BLaER1 (cell line): ENCODE results near the gene NUP214.
A peak's percentile ranks its signal among the peaks of the same experiment; 100 is the strongest.

Source experiments
- H3K27ac ChIP-seq: shearing (Covaris generic); formaldehyde crosslinking; 2 replicates; pipeline ENCODE4 v1.8.1; 2022
- H3K27me3 ChIP-seq: shearing (Covaris generic); formaldehyde crosslinking; 2 replicates; pipeline ENCODE4 v1.8.1; 2022
- H3K36me3 ChIP-seq: shearing (Covaris generic); formaldehyde crosslinking; 2 replicates; pipeline ENCODE4 v1.8.1; 2022
- H3K4me1 ChIP-seq: shearing (Covaris generic); formaldehyde crosslinking; 2 replicates; pipeline ENCODE4 v1.8.1; 2022
- H3K4me2 ChIP-seq: shearing (Covaris generic); formaldehyde crosslinking; 2 replicates; pipeline ENCODE4 v1.8.1; 2022
- H3K4me3 ChIP-seq: shearing (Covaris generic); formaldehyde crosslinking; 2 replicates; pipeline ENCODE4 v1.8.1; 2022
- H3K9ac ChIP-seq: shearing (Covaris generic); formaldehyde crosslinking; 2 replicates; pipeline ENCODE4 v1.8.1; 2022
- H3K9me3 ChIP-seq: shearing (Covaris generic); formaldehyde crosslinking; 2 replicates; pipeline ENCODE4 v1.8.1; 2022
- H4K20me1 ChIP-seq: shearing (Covaris generic); formaldehyde crosslinking; 2 replicates; pipeline ENCODE4 v1.8.1; 2022
- Cebpa-rat ChIP-seq: shearing (Covaris generic); IDR thresholded peaks from 2 replicates; pipeline ENCODE4 v1.8.1; 2022

The NUP214 gene

DNA sequence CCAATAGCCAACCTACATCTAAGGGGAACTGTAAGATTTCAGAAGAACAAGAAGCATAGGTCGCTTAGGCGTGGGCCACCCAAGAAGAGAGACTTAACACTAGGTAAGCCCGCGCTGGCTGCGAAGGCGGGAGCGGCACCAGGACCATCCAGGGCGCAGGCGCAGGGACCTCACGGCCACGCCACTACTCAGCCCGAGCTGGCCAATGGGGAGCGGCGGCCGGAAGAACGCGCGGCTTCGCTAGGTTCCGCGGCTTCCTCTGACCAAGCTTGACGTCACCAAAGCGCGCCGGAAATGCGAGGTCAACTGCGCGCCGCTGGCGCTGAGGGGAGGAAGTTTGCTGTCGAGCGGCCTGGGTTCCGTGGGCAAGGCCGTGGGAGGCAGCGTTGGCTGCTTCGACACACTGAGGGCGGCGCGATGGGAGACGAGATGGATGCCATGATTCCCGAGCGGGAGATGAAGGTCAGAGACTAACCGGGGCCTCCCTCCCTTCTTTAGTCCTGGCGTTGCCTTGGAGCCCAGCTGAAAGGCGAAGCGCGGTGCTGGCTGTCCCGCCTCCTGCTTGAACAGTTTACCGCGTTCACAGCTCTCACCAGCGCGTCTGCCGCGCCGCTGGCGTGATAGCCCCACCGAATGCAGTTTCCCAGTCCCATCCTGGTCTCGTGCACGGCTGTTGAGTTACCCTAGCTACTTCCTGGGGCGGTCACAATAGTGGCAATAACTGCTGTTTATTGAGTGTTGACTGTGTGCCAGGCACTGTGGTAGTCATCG is at the start of gene NUP214:
TSS of gene NUP214 (plus strand) at position 299 of the 771 bp plus-strand sequence. CDS start at position 418, 119 bp downstream.
- H3K27ac ChIP-seq, result peak within 1 kb of the TSS; percentile 88
- peak within 1 kb of the TSS; percentile 98 for H3K4me2 ChIP-seq
- H3K9ac ChIP-seq, result peak within 1 kb of the TSS; percentile 94
- no peaks in the 10 kb centered on the region for H3K9me3 ChIP-seq
- no peaks in the 10 kb centered on the region for H3K27me3 ChIP-seq
- peaks cover 52% of the 10 kb centered on the region for H3K36me3 ChIP-seq
- peak within 1 kb of the TSS; percentile 92 for H3K4me3 ChIP-seq
- peaks cover 24% of the 10 kb centered on the region for H3K4me1 ChIP-seq
- no peak for TF ChIP-seq Cebpa-rat
- peaks cover 18% of the 10 kb centered on the region; the same call in 1 of the 2 replicates for H4K20me1 ChIP-seq

DNA sequence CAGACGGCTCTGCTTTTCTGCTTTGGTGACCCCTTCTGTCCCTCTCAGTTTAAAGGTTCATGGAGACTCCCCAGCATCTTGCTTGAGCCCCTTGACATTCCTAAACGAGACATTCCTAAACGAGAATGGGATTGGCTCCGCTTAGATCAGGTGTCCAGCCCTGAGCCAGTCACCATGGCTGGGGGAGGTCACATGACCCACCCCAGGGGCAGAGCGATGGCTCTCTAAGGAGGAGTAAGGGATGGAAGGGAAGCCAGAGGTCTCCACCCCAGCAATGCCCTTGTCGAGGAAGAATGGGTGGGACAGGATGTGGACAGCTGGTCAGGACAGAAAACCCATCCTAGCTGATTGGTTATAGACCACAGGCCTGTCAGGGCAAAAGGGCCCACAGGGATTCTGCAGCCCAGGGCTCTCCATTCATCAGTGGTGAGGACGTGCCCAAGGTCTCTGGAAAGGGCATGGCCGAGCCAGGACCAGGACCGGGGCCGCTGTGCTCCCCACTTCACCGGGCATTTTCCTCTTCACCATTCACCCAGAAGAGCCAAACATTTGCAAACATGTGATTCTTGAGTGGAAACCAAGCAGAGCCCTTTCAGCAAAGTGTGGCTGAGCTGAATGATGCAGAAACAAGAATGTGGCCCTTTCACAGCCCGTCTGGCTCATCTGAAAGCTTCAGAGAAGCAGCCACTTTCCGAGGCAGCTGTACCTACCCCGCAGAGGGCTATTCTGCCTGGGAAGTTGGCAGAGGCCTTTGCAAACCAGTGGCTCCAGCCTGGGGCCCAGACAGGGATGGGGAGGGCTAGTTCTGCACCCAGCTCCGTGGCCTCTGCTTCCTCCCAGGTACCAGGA is 48.8 kb upstream of the NUP214 start:
- H3K4me1 ChIP-seq, result no peaks in the 10 kb centered on the region
- no peaks in the 10 kb centered on the region for H3K36me3 ChIP-seq
- H3K4me2 ChIP-seq, result no peak overlapping the region
- H4K20me1 ChIP-seq, result no peaks in the 10 kb centered on the region
- no peak overlapping the region for H3K9ac ChIP-seq
- H3K27ac ChIP-seq, result no peak overlapping the region
- H3K27me3 ChIP-seq, result no peaks in the 10 kb centered on the region
- TF ChIP-seq Cebpa-rat, result no peak
- no peaks in the 10 kb centered on the region for H3K9me3 ChIP-seq
- no peak overlapping the region for H3K4me3 ChIP-seq

- H3K27ac ChIP-seq, result no peak overlapping the region
- no peak for TF ChIP-seq Cebpa-rat
- no peak overlapping the region for H3K4me3 ChIP-seq
- H3K4me2 ChIP-seq, result no peak overlapping the region
- no peaks in the 10 kb centered on the region for H3K4me1 ChIP-seq
- no peaks in the 10 kb centered on the region for H3K27me3 ChIP-seq
- no peaks in the 10 kb centered on the region for H3K36me3 ChIP-seq
- H4K20me1 ChIP-seq, result no peaks in the 10 kb centered on the region
- H3K9ac ChIP-seq, result no peak overlapping the region
- no peaks in the 10 kb centered on the region for H3K9me3 ChIP-seq
Observed at GRCh38 chr9:131078427-131079366, 46.7 kb upstream of the NUP214 start.

DNA sequence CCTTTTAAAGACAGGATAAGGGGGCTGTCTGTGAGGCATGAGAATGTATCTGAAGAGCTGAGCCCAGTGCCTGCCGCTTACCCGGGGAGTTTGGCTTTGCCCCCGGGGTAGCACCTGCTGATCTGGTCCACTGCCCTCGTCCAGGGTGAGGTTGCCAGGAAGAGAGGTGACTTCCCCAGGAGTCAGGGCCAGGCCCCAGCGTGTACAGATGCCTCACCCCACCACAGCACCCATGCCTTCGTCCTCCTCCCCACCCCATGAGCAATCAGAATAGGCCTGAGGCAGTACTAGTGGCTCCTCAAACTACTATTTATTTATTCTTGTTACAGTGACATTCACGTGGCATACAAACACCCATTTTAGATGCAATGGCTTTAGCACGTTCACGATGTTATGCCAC is 44.8 kb upstream of the NUP214 start:
- H3K4me3 ChIP-seq, result no peak overlapping the region
- no peak overlapping the region for H3K27ac ChIP-seq
- H3K9ac ChIP-seq, result no peak overlapping the region
- H3K27me3 ChIP-seq, result no peaks in the 10 kb centered on the region
- no peak for TF ChIP-seq Cebpa-rat
- no peaks in the 10 kb centered on the region for H3K36me3 ChIP-seq
- no peak overlapping the region for H3K4me2 ChIP-seq
- no peaks in the 10 kb centered on the region for H3K9me3 ChIP-seq
- peaks cover 15% of the 10 kb centered on the region for H3K4me1 ChIP-seq
- no peaks in the 10 kb centered on the region for H4K20me1 ChIP-seq

DNA sequence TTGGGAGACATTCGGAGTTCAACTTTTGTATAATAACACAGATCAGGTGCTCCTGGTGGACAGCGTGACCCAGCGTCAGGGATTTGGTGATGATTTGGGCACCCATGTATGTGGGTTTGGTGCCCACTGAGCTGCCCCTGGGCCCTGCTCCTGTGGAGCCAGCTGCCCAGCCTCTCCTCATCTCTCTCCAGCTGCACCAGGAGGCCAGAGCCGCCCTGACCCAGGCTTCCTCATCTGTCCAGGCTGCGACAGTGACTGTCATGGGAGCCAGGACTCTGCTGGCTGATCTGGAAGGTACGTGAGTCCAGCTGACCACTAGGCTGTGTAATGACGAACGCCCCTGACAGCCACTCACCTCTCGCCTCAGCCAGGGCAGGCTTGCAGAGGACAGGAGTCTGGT is 43.5 kb upstream of the NUP214 start:
- H3K4me1 ChIP-seq, result peaks cover 15% of the 10 kb centered on the region
- H3K9ac ChIP-seq, result no peak overlapping the region
- H3K4me3 ChIP-seq, result no peak overlapping the region
- no peak overlapping the region for H3K27ac ChIP-seq
- H3K36me3 ChIP-seq, result no peaks in the 10 kb centered on the region
- no peaks in the 10 kb centered on the region for H4K20me1 ChIP-seq
- no peaks in the 10 kb centered on the region for H3K9me3 ChIP-seq
- no peak overlapping the region for H3K4me2 ChIP-seq
- no peak for TF ChIP-seq Cebpa-rat
- H3K27me3 ChIP-seq, result no peaks in the 10 kb centered on the region

GRCh38 chr9:131082774-131083512 is 42.4 kb upstream of the NUP214 start:
- no peak for TF ChIP-seq Cebpa-rat
- Histone ChIP-seq H3K36me3 (no peaks in the 10 kb centered on the region), H3K27me3 (no peaks in the 10 kb centered on the region), H3K4me1 (peaks cover 20% of the 10 kb centered on the region), H3K9me3 (no peaks in the 10 kb centered on the region), H3K27ac (no peak overlapping the region), H4K20me1 (no peaks in the 10 kb centered on the region), H3K4me2 (no peak overlapping the region), H3K4me3 (no peak overlapping the region), H3K9ac (no peak overlapping the region)

- Histone ChIP-seq H3K9me3 (no peaks in the 10 kb centered on the region), H3K4me2 (peak overlapping the region; percentile 49), H3K4me1 (peaks cover 20% of the 10 kb centered on the region), H3K4me3 (no peak overlapping the region), H3K27ac (no peak overlapping the region), H3K36me3 (no peaks in the 10 kb centered on the region), H3K27me3 (no peaks in the 10 kb centered on the region), H3K9ac (no peak overlapping the region), H4K20me1 (no peaks in the 10 kb centered on the region)
- no peak for TF ChIP-seq Cebpa-rat
Observed at GRCh38 chr9:131084661-131085369, 40.6 kb upstream of the NUP214 start.

DNA sequence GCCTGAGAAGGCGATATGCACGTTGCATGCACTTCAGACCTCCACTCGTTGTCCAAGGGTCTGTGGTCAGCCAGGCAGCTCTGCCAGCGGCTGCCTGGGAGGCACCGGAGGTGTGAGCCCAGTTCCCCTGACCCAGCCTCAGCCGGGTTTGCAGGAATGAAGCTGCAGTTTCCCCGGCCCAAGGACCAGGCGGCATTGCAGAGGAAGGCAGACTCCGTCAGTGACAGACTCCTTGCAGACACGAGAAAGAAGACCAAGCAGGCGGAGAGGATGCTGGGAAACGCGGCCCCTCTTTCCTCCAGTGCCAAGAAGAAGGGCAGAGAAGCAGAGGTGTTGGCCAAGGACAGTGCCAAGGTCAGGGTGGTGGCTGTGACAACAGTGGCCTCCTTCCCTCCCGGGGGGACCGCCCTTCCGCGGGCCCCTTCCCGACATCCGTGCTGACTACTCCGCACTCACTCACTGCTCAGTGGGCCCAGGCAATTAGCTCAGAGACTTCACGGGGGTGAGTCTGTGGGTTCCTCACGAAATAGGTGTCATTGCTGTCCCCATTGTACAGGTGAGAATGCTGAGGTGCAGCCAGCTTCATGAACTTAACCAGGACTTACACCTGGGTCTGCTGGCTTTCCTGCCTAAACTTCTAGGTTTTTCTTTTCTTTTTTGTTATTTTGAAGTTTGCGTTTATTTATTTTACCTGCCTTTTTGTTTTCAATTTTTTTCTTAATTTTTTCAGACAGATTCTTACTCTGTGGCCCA is 39.8 kb upstream of the NUP214 start:
- H3K4me2 ChIP-seq, result peak overlapping the region; percentile 49

More for the DNA sequence above, 39.8 kb upstream of the NUP214 start:
- TF ChIP-seq Cebpa-rat, result no peak
- H3K4me1 ChIP-seq, result peaks cover 25% of the 10 kb centered on the region
- no peaks in the 10 kb centered on the region for H3K27me3 ChIP-seq
- no peak overlapping the region for H3K9ac ChIP-seq
- H3K9me3 ChIP-seq, result no peaks in the 10 kb centered on the region
- no peak overlapping the region for H3K27ac ChIP-seq
- no peaks in the 10 kb centered on the region for H4K20me1 ChIP-seq
- no peaks in the 10 kb centered on the region for H3K36me3 ChIP-seq
- H3K4me3 ChIP-seq, result no peak overlapping the region
